ENCODE data around the gene MYLK2. TPM values are rescaled to one million over a fixed set of nuclear protein-coding genes. Genes with fewer than 3 reads are reported as not detected.
A peak's percentile ranks its signal among the peaks of the same experiment; 100 is the strongest.
"Not testable (repeated sequence)": the region's sequence is repeated elsewhere in the genome, so short reads cannot be mapped to it uniquely, and the experiment has no call there.

Gene MYLK2
- total RNA-seq, 1 experiment from 2014 or later, result 0.21 TPM

GRCh38 chr20:31823360-31824124, 4.4 kb downstream of the MYLK2 start:
- H3K36me3 ChIP-seq (replicated peaks; ENCODE audit: control insufficient read depth, insufficient read depth, low read length), result no peaks in the 10 kb centered on the region
- H3K27me3 ChIP-seq (ENCODE audit: control insufficient read depth, insufficient read depth, low read length), result no peaks in the 10 kb centered on the region
- H3K4me3 ChIP-seq (ENCODE audit: insufficient read depth, low read depth, low read length), result no peak overlapping the region
- peak; percentile 67 for DNase-seq

GRCh38 chr20:31824125-31824485, 4.9 kb downstream of the MYLK2 start:
- peak; percentile 38 for DNase-seq
- Histone ChIP-seq H3K4me3 (ENCODE audit: insufficient read depth, low read depth, low read length) (no peak overlapping the region), H3K36me3 (replicated peaks; ENCODE audit: control insufficient read depth, insufficient read depth, low read length) (no peaks in the 10 kb centered on the region), H3K27me3 (ENCODE audit: control insufficient read depth, insufficient read depth, low read length) (no peaks in the 10 kb centered on the region)

- H3K27me3 ChIP-seq (ENCODE audit: control insufficient read depth, insufficient read depth, low read length), result no peaks in the 10 kb centered on the region
- H3K36me3 ChIP-seq (replicated peaks; ENCODE audit: control insufficient read depth, insufficient read depth, low read length), result no peaks in the 10 kb centered on the region
- no peak overlapping the region for H3K4me3 ChIP-seq (ENCODE audit: insufficient read depth, low read depth, low read length)
- peak; percentile 32 for DNase-seq
Observed at GRCh38 chr20:31824554-31825313, 5.6 kb downstream of the MYLK2 start.

GRCh38 chr20:31826074-31826473, 6.9 kb downstream of the MYLK2 start:
- no peak for DNase-seq
- Histone ChIP-seq H3K4me3 (ENCODE audit: insufficient read depth, low read depth, low read length) (no peak overlapping the region), H3K36me3 (replicated peaks; ENCODE audit: control insufficient read depth, insufficient read depth, low read length) (no peaks in the 10 kb centered on the region), H3K27me3 (ENCODE audit: control insufficient read depth, insufficient read depth, low read length) (no peaks in the 10 kb centered on the region)

- Histone ChIP-seq H3K27me3 (ENCODE audit: control insufficient read depth, insufficient read depth, low read length) (no peaks in the 10 kb centered on the region), H3K36me3 (replicated peaks; ENCODE audit: control insufficient read depth, insufficient read depth, low read length) (no peaks in the 10 kb centered on the region), H3K4me3 (ENCODE audit: insufficient read depth, low read depth, low read length) (no peak overlapping the region)
- peak; percentile 15 for DNase-seq
Observed at GRCh38 chr20:31827059-31827458, 7.9 kb downstream of the MYLK2 start.

GRCh38 chr20:31828016-31828415, 8.9 kb downstream of the MYLK2 start:
- not testable (repeated sequence) for H3K4me3 ChIP-seq (ENCODE audit: insufficient read depth, low read depth, low read length); H3K27me3 ChIP-seq (ENCODE audit: control insufficient read depth, insufficient read depth, low read length); H3K36me3 ChIP-seq (replicated peaks; ENCODE audit: control insufficient read depth, insufficient read depth, low read length)
- peak; percentile 22 for DNase-seq

- Histone ChIP-seq H3K27me3 (ENCODE audit: control insufficient read depth, insufficient read depth, low read length) (no peaks in the 10 kb centered on the region), H3K4me3 (ENCODE audit: insufficient read depth, low read depth, low read length) (no peak overlapping the region), H3K36me3 (replicated peaks; ENCODE audit: control insufficient read depth, insufficient read depth, low read length) (no peaks in the 10 kb centered on the region)
- DNase-seq, result peak; percentile 43
Observed at GRCh38 chr20:31829731-31830130, 10.6 kb downstream of the MYLK2 start.

GRCh38 chr20:31830406-31830981, 11.3 kb downstream of the MYLK2 start:
- Histone ChIP-seq H3K4me3 (ENCODE audit: insufficient read depth, low read depth, low read length) (no peak overlapping the region), H3K36me3 (replicated peaks; ENCODE audit: control insufficient read depth, insufficient read depth, low read length) (no peaks in the 10 kb centered on the region), H3K27me3 (ENCODE audit: control insufficient read depth, insufficient read depth, low read length) (no peaks in the 10 kb centered on the region)
- DNase-seq, result peak; percentile 52

- Histone ChIP-seq H3K27me3 (ENCODE audit: control insufficient read depth, insufficient read depth, low read length) (no peaks in the 10 kb centered on the region), H3K36me3 (replicated peaks; ENCODE audit: control insufficient read depth, insufficient read depth, low read length) (no peaks in the 10 kb centered on the region), H3K4me3 (ENCODE audit: insufficient read depth, low read depth, low read length) (no peak overlapping the region)
- DNase-seq, result no peak
Observed at GRCh38 chr20:31831211-31831610, 12.1 kb downstream of the MYLK2 start.

GRCh38 chr20:31831771-31832306, 12.7 kb downstream of the MYLK2 start:
- DNase-seq, result peak; percentile 53
- no peak overlapping the region for H3K4me3 ChIP-seq (ENCODE audit: insufficient read depth, low read depth, low read length)
- H3K27me3 ChIP-seq (ENCODE audit: control insufficient read depth, insufficient read depth, low read length), result no peaks in the 10 kb centered on the region
- H3K36me3 ChIP-seq (replicated peaks; ENCODE audit: control insufficient read depth, insufficient read depth, low read length), result no peaks in the 10 kb centered on the region

- no peak overlapping the region for H3K4me3 ChIP-seq (ENCODE audit: insufficient read depth, low read depth, low read length)
- no peaks in the 10 kb centered on the region for H3K27me3 ChIP-seq (ENCODE audit: control insufficient read depth, insufficient read depth, low read length)
- no peaks in the 10 kb centered on the region for H3K36me3 ChIP-seq (replicated peaks; ENCODE audit: control insufficient read depth, insufficient read depth, low read length)
- peak; percentile 99 for DNase-seq
Observed at GRCh38 chr20:31833130-31833930, 14.2 kb downstream of the MYLK2 start.

- no peaks in the 10 kb centered on the region for H3K27me3 ChIP-seq (ENCODE audit: control insufficient read depth, insufficient read depth, low read length)
- H3K36me3 ChIP-seq (replicated peaks; ENCODE audit: control insufficient read depth, insufficient read depth, low read length), result no peaks in the 10 kb centered on the region
- DNase-seq, result peak; percentile 82
- no peak overlapping the region for H3K4me3 ChIP-seq (ENCODE audit: insufficient read depth, low read depth, low read length)
Observed at GRCh38 chr20:31833931-31834521, 14.9 kb downstream of the MYLK2 start.

GRCh38 chr20:31835554-31835953, 16.4 kb downstream of the MYLK2 start:
- no peaks in the 10 kb centered on the region for H3K36me3 ChIP-seq (replicated peaks; ENCODE audit: control insufficient read depth, insufficient read depth, low read length)
- no peak overlapping the region for H3K4me3 ChIP-seq (ENCODE audit: insufficient read depth, low read depth, low read length)
- peak; percentile 58 for DNase-seq

More at GRCh38 chr20:31835554-31835953, 16.4 kb downstream of the MYLK2 start:
- H3K27me3 ChIP-seq (ENCODE audit: control insufficient read depth, insufficient read depth, low read length), result no peaks in the 10 kb centered on the region

Measured in H7 (cell line).